B cell (primary cell): ENCODE results near the gene TRABD.

Experiments
- EZH2 ChIP-seq: IDR thresholded peaks from 2 replicates; pipeline ENCODE4 v1.6.1; 2012; ENCODE audit warnings: borderline replicate concordance, low read depth, mild to moderate bottlenecking, moderate library complexity, low read length; ENCODE audit not compliant: insufficient read depth, poor library complexity, severe bottlenecking
- TF ChIP-seq, protein P1 (sequence below): fragments of 200-600 bp; IDR thresholded peaks from one replicate; pipeline ENCODE4 v1.8.0; 2022; ENCODE audit warnings: antibody characterized with exemption, mild to moderate bottlenecking

DNA sequence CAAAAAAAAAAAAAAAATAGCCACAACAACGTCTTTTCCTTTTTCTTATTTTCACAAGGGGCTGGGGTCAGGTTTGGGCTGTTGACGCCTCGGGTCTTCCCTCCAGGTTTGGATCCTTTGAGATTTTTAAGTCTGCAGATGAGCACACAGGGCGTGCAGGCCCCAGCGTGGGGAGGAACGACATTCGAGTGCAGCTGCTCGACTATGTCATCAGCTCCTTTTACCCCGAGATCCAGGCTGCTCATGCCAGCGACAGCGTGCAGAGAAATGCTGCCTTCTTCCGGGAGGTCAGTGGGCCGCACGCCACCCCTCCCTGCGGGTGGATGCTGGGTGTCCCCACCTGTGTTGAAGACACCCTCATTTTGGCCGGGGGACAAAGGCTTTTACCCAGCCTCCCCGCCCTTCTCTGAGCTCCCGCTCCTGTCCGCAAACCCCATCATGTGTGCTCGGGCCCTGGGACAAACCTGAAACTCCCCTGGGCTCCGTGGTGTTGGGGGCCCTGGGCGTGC lies 22.8 kb downstream of the TRABD start:
- TF ChIP-seq, protein P1, sequence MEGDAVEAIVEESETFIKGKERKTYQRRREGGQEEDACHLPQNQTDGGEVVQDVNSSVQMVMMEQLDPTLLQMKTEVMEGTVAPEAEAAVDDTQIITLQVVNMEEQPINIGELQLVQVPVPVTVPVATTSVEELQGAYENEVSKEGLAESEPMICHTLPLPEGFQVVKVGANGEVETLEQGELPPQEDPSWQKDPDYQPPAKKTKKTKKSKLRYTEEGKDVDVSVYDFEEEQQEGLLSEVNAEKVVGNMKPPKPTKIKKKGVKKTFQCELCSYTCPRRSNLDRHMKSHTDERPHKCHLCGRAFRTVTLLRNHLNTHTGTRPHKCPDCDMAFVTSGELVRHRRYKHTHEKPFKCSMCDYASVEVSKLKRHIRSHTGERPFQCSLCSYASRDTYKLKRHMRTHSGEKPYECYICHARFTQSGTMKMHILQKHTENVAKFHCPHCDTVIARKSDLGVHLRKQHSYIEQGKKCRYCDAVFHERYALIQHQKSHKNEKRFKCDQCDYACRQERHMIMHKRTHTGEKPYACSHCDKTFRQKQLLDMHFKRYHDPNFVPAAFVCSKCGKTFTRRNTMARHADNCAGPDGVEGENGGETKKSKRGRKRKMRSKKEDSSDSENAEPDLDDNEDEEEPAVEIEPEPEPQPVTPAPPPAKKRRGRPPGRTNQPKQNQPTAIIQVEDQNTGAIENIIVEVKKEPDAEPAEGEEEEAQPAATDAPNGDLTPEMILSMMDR, result no peak
- no peak for TF ChIP-seq EZH2
